GM12878 (cell line): ENCODE measurements around the gene IVL. TPM values are rescaled to one million over a fixed set of nuclear protein-coding genes. Genes with fewer than 3 reads are reported as not detected.

Source experiments
- ATAC-seq: fragments of 200-7000 bp; cut with Tn5 transposase; 3 replicates; pipeline ENCODE4 v1.9.1; 2020; ENCODE audit warnings: mild to moderate bottlenecking, moderate library complexity
- BruUV-seq: library from RNA; stranded (reverse); fragments of 400-500 nt; replicated peaks from 2 replicates; lab custom pipeline; 2021; lab: Mats Ljungman, UMichigan
- CTCF ChIA-PET: fragments of 300-600 bp; sonication (Branson Sonifier 250); formaldehyde crosslinking; extraction: SDS; loops from one replicate; lab custom pipeline; 2021; ENCODE audit warnings: inconsistent platforms; lab: Yijun Ruan, JAX
- POLR2A ChIA-PET: fragments of 350-600 bp; formaldehyde crosslinking; extraction: SDS; loops from one replicate; lab custom pipeline; 2021; ENCODE audit warnings: inconsistent platforms; lab: Charles Lee
- RAD21 ChIA-PET: fragments of 300-600 bp; sonication (Branson Sonifier 250); formaldehyde crosslinking; loops from one replicate; lab custom pipeline; 2023; ENCODE audit warnings: antibody characterized with exemption; ENCODE audit not compliant: unreplicated experiment; lab: Charles Lee
- SMC1A ChIA-PET: fragments of 300-600 bp; sonication (Branson Sonifier 250); formaldehyde crosslinking; loops from one replicate; lab custom pipeline; 2023; ENCODE audit not compliant: unreplicated experiment, uncharacterized antibody; lab: Charles Lee
- DNase-seq: peaks from one replicate; pipeline ENCODE4 v3.0.0-alpha.2; 2011; ENCODE audit warnings: low read depth, low spot score
- FAIRE-seq: peaks from 3 replicates; lab custom pipeline; 2011; peaks lifted over from hg19 to GRCh38; lab: Jason Lieb, UNC
- H2AFZ ChIP-seq: 2 replicates; pipeline ENCODE4 v1.6.0; 2011; ENCODE audit warnings: low read depth, low read length, control low read depth; ENCODE audit not compliant: control insufficient read depth
- H3K27ac ChIP-seq: 2 replicates; pipeline ENCODE4 v1.5.1; 2011; ENCODE audit warnings: control low read depth; ENCODE audit not compliant: control insufficient read depth, insufficient read depth
- H3K27me3 ChIP-seq, 2 experiments: replicated peaks in 1 of 2; 2 replicates each; pipeline versions ENCODE4 v1.6.0 to v1.6.1; 2011; ENCODE audit warnings: low read length in 1 of 2; ENCODE audit not compliant: control insufficient read depth in 2 of 2, insufficient read depth in 2 of 2
- H3K36me3 ChIP-seq, 2 experiments: 2 replicates each; pipeline ENCODE4 v1.5.1; 2011; ENCODE audit warnings: low read length in 1 of 2; ENCODE audit not compliant: control insufficient read depth in 2 of 2, insufficient read depth in 2 of 2
- H3K4me1 ChIP-seq: 2 replicates; pipeline ENCODE4 v1.6.1; 2011; ENCODE audit warnings: mild to moderate bottlenecking, low read length, moderate library complexity, mixed read lengths; ENCODE audit not compliant: control insufficient read depth, insufficient read depth
- H3K4me2 ChIP-seq: 2 replicates; pipeline ENCODE4 v1.6.0; 2011; ENCODE audit warnings: control low read depth; ENCODE audit not compliant: control insufficient read depth, insufficient read depth
- H3K4me3 ChIP-seq: fragments of 200-600 bp; sonication (generic); 2 replicates; pipeline ENCODE4 v1.5.1; 2016
- H3K79me2 ChIP-seq: 2 replicates; pipeline ENCODE4 v1.6.0; 2011; ENCODE audit warnings: low read length; ENCODE audit not compliant: control insufficient read depth, insufficient read depth
- H3K9ac ChIP-seq: 2 replicates; pipeline ENCODE4 v1.8.0; 2011; ENCODE audit warnings: low read length, control low read depth, mixed read lengths; ENCODE audit not compliant: control insufficient read depth, insufficient read depth
- H3K9me3 ChIP-seq: replicated peaks from 3 replicates; pipeline ENCODE4 v1.5.1; 2011; ENCODE audit warnings: mild to moderate bottlenecking, low read length; ENCODE audit not compliant: control insufficient read depth, insufficient read depth
- H4K20me1 ChIP-seq: 2 replicates; pipeline ENCODE4 v1.6.0; 2011; ENCODE audit not compliant: control insufficient read depth, insufficient read depth
- BRCA1 ChIP-seq: IDR thresholded peaks from 2 replicates; pipeline ENCODE4 v1.6.1; 2011; ENCODE audit warnings: low read depth, low read length, improper control_type of control experiment
- CTCF ChIP-seq, 3 experiments: IDR thresholded peaks in 2 of 3; conservative IDR thresholded peaks in 1 of 3; 2 replicates each; pipeline ENCODE4 v1.5.1; 2011; ENCODE audit warnings: low read depth in 3 of 3, low read length in 3 of 3, mild to moderate bottlenecking in 3 of 3, control low read depth in 2 of 3, moderate library complexity in 2 of 3, inconsistent platforms in 1 of 3, mixed read lengths in 1 of 3; ENCODE audit not compliant: control insufficient read depth in 2 of 3, insufficient read depth in 1 of 3; ENCODE audit errors: extremely low read depth in 1 of 3
- FOS ChIP-seq: IDR thresholded peaks from 3 replicates; pipeline ENCODE4 v1.6.1; 2011; ENCODE audit warnings: borderline replicate concordance; ENCODE audit not compliant: insufficient read length; ENCODE audit errors: extremely low read depth
- IKZF1 ChIP-seq: fragments of 450-650 bp; conservative IDR thresholded peaks from 2 replicates; pipeline ENCODE4 v1.6.1; 2017; ENCODE audit warnings: antibody characterized with exemption, mild to moderate bottlenecking
- NR2F1 ChIP-seq: fragments of 450-650 bp; conservative IDR thresholded peaks from 2 replicates; pipeline ENCODE4 v1.6.1; 2017; ENCODE audit warnings: mild to moderate bottlenecking
- POU2F2 ChIP-seq: IDR thresholded peaks from 3 replicates; pipeline ENCODE4 v1.6.1; 2011; ENCODE audit warnings: low read depth, mild to moderate bottlenecking, low read length, borderline replicate concordance
- RAD21 ChIP-seq: IDR thresholded peaks from 2 replicates; pipeline ENCODE4 v1.6.1; 2011; ENCODE audit warnings: mild to moderate bottlenecking, low read depth, low read length, moderate library complexity; ENCODE audit not compliant: insufficient read depth
- SMC3 ChIP-seq: IDR thresholded peaks from 2 replicates; pipeline ENCODE4 v1.6.1; 2011; ENCODE audit warnings: low read length, improper control_type of control experiment, borderline replicate concordance
- TAF1 ChIP-seq: IDR thresholded peaks from 2 replicates; pipeline ENCODE4 v1.6.1; 2011; ENCODE audit warnings: mild to moderate bottlenecking, low read depth, low read length, borderline replicate concordance
- YY1 ChIP-seq: IDR thresholded peaks from 2 replicates; pipeline ENCODE4 v1.6.1; 2011; ENCODE audit warnings: low read depth, mild to moderate bottlenecking, low read length
- WGBS: methylation state at CpG from one replicate; pipeline ENCODE4 v1.1.6; 2016; ENCODE audit warnings: low lambda C conversion rate; ENCODE audit not compliant: insufficient replicate concordance, insufficient coverage; ENCODE audit errors: missing lambda C conversion rate; 5-methylcytosine and 5-hydroxymethylcytosine counted together
- in situ Hi-C: fragments of 300-500 bp; cut with MboI; formaldehyde crosslinking; loops from 9 replicates; pipeline ENCODE4 v1.14.3; 2018; ENCODE audit warnings: mixed read lengths
- intact Hi-C: fragments of 100-400 bp; cut with micrococcal nuclease; formaldehyde crosslinking; loops from one replicate; pipeline ENCODE4 v1.14.2; 2022; ENCODE audit not compliant: unreplicated experiment
- polyA plus RNA-seq, 11 experiments: library from polyadenylated mRNA; depleted of rRNA in 4 of 11; unstranded in 6 of 11; stranded (reverse) in 5 of 11; fragments of >200 nt; fragmentation: Nextera tagmentation in 4 of 11; fragmentation: Illumina TruSeq in 1 of 11; extraction: Ambion mirVana in 4 of 11; extraction: Trizol in 1 of 11; gene quantifications; 1 replicate in 1 of 11; 2 replicates in 10 of 11; pipeline versions ENCODE4 v1.2.1 to v1.2.3, GENCODE V29; 2011 to 2016; ENCODE audit warnings: inconsistent platforms in 2 of 11, missing spikeins in 2 of 11, low read depth in 1 of 11
- total RNA-seq, 4 experiments: library from RNA; depleted of rRNA in 3 of 4; stranded (reverse); fragments of >200 nt in 3 of 4; fragmentation: Illumina TruSeq in 1 of 4; extraction: Trizol in 1 of 4; gene quantifications; 2 replicates each; pipeline versions ENCODE4 v1.2.1 to v1.2.3, GENCODE V29; 2013 to 2021

Gene IVL
- total and polyA plus RNA-seq, 10 of the 15 experiments (the other 5 are each of a cell fraction or from before 2014, with no cell fraction given) = 1.4 to 20.3 (median 13.4) TPM

- TF ChIP-seq FOS (no peak), BRCA1 (no peak), IKZF1 (no peak), POU2F2 (peak; percentile 79; the same call in 1 of the 3 replicates)
Observed at GRCh38 chr1:152869808-152870419, 38.4 kb upstream of the IVL start (continued).

DNA sequence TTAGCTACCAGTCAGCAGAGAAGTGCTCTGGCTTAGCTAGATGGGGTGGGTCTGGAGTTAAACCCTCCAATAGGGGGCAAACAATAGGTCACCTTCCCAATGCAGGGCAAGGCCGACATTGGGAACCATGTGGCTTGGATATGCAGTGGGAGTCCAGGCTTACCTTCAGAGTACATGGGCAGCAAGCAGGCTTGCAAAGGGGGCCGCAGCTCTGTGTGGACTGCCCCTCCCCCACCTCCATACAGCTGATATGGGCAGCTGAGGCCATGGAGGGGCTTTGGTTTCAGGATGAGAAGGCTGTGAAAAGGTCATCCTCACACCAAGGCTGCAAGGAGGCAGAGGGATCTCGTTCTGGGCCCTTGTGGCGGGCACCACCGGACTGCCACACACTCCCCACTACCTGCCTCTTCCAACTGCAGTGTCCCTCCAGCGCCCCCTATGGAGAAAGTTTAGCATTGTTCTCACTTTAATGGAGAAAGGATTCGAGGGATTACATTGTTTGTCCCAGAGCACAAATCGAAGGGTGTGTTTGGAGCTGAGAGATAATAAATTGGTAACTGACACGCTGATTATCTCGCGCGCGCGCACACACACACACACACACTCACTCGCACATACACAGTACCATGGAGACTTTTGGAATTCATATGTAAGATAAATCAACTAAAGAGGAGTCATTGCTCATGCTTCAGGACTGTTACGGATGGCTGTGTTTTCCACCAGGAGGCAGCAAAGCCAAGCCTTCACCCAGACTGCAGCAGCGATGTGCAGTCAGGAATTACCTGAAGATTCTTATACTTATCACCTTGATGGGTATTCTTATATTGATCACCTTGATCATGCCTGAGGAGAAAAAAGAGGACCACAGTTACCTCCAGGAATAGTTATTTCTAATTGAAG, 37.3 kb upstream of the IVL start:
- Histone ChIP-seq H2AFZ (peak overlapping the region; percentile 40; the same call in 1 of the 2 replicates), H3K36me3 (no peaks in the 10 kb centered on the region), H3K4me3 (no peak overlapping the region), H3K9me3 (no peaks in the 10 kb centered on the region), H3K27me3 (no peaks in the 10 kb centered on the region; a peak in 1 of 4 replicates), H4K20me1 (no peaks in the 10 kb centered on the region), H3K4me2 (peak overlapping the region; percentile 72), H3K9ac (no peak overlapping the region), H3K79me2 (no peaks in the 10 kb centered on the region), H3K4me1 (peaks cover 19% of the 10 kb centered on the region), H3K27ac (peak overlapping the region; percentile 20; the same call in 1 of the 2 replicates)
- ATAC-seq = peak; percentile 58
- RAD21 ChIA-PET = interaction anchor here (0.8 to 5.4 kb wide), 9 partner anchors 37 to 359 kb away, joined by 3 to 60 read pairs (median 4); partner anchors contain the start of gene IVL
- in situ Hi-C loops (loop anchor here (5.0 to 10.0 kb wide), 3 partner anchors 56 to 356 kb away; no protein-coding TSS in a partner anchor), intact Hi-C loops (loop anchor here (2.0 to 10.0 kb wide), 2 partner anchors 164 to 216 kb away; partner anchors contain the start of gene SPRR1B)
- CTCF ChIA-PET = interaction anchor here (0.5 to 7.4 kb wide), 44 partner anchors 8 to 755 kb away, joined by 3 to 106 read pairs (median 4); partner anchors contain the start of gene SMCP
- 54% methylated on average over 17 of the region's 17 CpGs for WGBS
- DNase-seq = no peak
- no TSS peak for BruUV-seq
- SMC1A ChIA-PET = interaction anchor here (0.6 to 6.0 kb wide), 18 partner anchors 8 to 407 kb away, joined by 3 to 64 read pairs (median 4); no protein-coding TSS in a partner anchor
- no peak for FAIRE-seq
- POLR2A ChIA-PET = interaction anchor here (0.7 kb wide), 1 partner anchor 322 kb away, joined by 3 read pairs; no protein-coding TSS in a partner anchor
- TF ChIP-seq POU2F2 (no peak), SMC3 (peak; percentile 57; the same call in 1 of the 2 replicates), YY1 (peak; percentile 11; the same call in 1 of the 2 replicates), NR2F1 (no peak), CTCF (IDR thresholded peaks at IDR 0.05 in 2 of 3, conservative IDR thresholded peaks at IDR 0.05 in 1 of 3; ENCODE audit: control insufficient read depth in 2 of 3, extremely low read depth in 1 of 3, insufficient read depth in 1 of 3, low read depth in 3 of 3, low read length in 3 of 3) (peak; percentile 32 to 39 (median 37); a peak in 5 of 6 replicates), TAF1 (no peak), RAD21 (peak; percentile 75)
- TF ChIP-seq, all 136 proteins: peak for 4
